ENCODE results near the gene ABCB8. TPM values are rescaled to one million over a fixed set of nuclear protein-coding genes. Genes with fewer than 3 reads are reported as not detected.
A peak's percentile ranks its signal among the peaks of the same experiment; 100 is the strongest.

ABCB8 gene
- total and polyA plus RNA-seq, 2 of the 8 experiments (the other 6 are each of a cell fraction or from before 2014, with no cell fraction given), result 17.7 to 27.0 TPM

GRCh38 chr7:151074817-151075661 lies 46.8 kb downstream of the ABCB8 start:
- Histone ChIP-seq H2BK5ac (ENCODE audit: low read depth, low read length) (no peak overlapping the region), H4K8ac (ENCODE audit: extremely low read depth, insufficient read depth, low read length) (no peak overlapping the region), H2BK20ac (ENCODE audit: low read length) (no peak overlapping the region), H3K4me1 (replicated peaks in 1 of 4; ENCODE audit: control insufficient read depth in 3 of 4, insufficient read depth in 4 of 4, low read length in 3 of 4) (peaks cover 0 to 20% (median 15%) of the 10 kb centered on the region in 4 experiments; a peak in 6 of 7 replicates), H3K23ac (ENCODE audit: insufficient read length) (no peak overlapping the region), H4K5ac (ENCODE audit: insufficient read length, low read depth, low read length) (no peak overlapping the region), H3K9me3 (ENCODE audit: insufficient read depth in 2 of 2, low read depth in 1 of 2, low read length in 1 of 2) (no peaks in the 10 kb centered on the region), H3K9ac (replicated peaks in 1 of 4; ENCODE audit: extremely low read depth in 1 of 4, low read depth in 3 of 4, low read length in 3 of 4) (no peak overlapping the region), H3K23me2 (ENCODE audit: low read depth, low read length) (peaks cover 3% of the 10 kb centered on the region), H3K18ac (ENCODE audit: extremely low read depth, low read length) (no peak overlapping the region), H3K56ac (replicated peaks; ENCODE audit: insufficient read length, low read depth, low read length) (no peak overlapping the region), H3K79me2 (ENCODE audit: control insufficient read depth in 1 of 2, insufficient read depth in 2 of 2, low read length in 2 of 2) (peaks cover 0 to 5% of the 10 kb centered on the region in 2 experiments; a peak in 1 of 4 replicates), H4K91ac (replicated peaks; ENCODE audit: insufficient read length, low read length) (no peak overlapping the region), H3K27me3 (replicated peaks in 1 of 4; ENCODE audit: control insufficient read depth in 3 of 4, extremely low read depth in 1 of 4, insufficient read depth in 3 of 4, low read length in 3 of 4) (no peaks in the 10 kb centered on the region), H3K36me3 (ENCODE audit: control insufficient read depth in 2 of 4, insufficient read depth in 4 of 4, low read length in 3 of 4) (peaks cover 19 to 49% (median 42%) of the 10 kb centered on the region in 4 experiments), H2AK5ac (ENCODE audit: low read depth, low read length) (no peak overlapping the region), H3K79me1 (ENCODE audit: low read depth, low read length) (peaks cover 5% of the 10 kb centered on the region), H4K20me1 (replicated peaks in 1 of 2; ENCODE audit: control insufficient read depth in 1 of 2, insufficient read depth in 2 of 2, low read length in 2 of 2) (peaks cover 18 to 27% of the 10 kb centered on the region in 2 experiments), H2BK15ac (ENCODE audit: low read length) (no peak overlapping the region), H3K14ac (ENCODE audit: insufficient read length) (no peak overlapping the region), H3K27ac (ENCODE audit: low read depth, low read length) (no peak overlapping the region), H3K4me2 (ENCODE audit: insufficient read depth in 1 of 2, low read depth in 2 of 2, low read length in 2 of 2) (no peak overlapping the region), H3K4ac (replicated peaks; ENCODE audit: insufficient read length, low read depth, low read length) (no peak overlapping the region), H2BK12ac (ENCODE audit: low read depth, low read length) (no peak overlapping the region), H2AFZ (ENCODE audit: low read length) (no peak overlapping the region), H3K4me3 (ENCODE audit: extremely low read depth in 1 of 4, insufficient read depth in 2 of 4, low read depth in 3 of 4, low read length in 4 of 4) (no peak overlapping the region), H2BK120ac (replicated peaks; ENCODE audit: low read depth, low read length) (no peak overlapping the region)
- 92% methylated on average over 25 of the region's 26 CpGs; no CpG with 5 or more reads in 1 of the 2 experiments for WGBS, 2 experiments (ENCODE audit: extremely low coverage in 1 of 2, insufficient coverage in 1 of 2, insufficient read length in 1 of 2, insufficient replicate concordance in 2 of 2, low coverage in 1 of 2, low lambda C conversion rate in 2 of 2, missing lambda C conversion rate in 1 of 2)
- POLR2A ChIA-PET (ENCODE audit: partially characterized antibody), result interaction anchor here (0.6 to 4.9 kb wide), 4 partner anchors 9 to 130 kb away, joined by 3 to 77 read pairs (median 18); no protein-coding TSS in a partner anchor
- FAIRE-seq (no peak), DNase-seq (ENCODE audit: low read depth in 1 of 2, low spot score in 2 of 2) (no peak)
- TF ChIP-seq USF2 (IDR thresholded peaks at IDR 0.05; ENCODE audit: low read length) (no peak), POLR2A (IDR thresholded peaks at IDR 0.05; ENCODE audit: control extremely low read depth in 1 of 2, low read depth in 2 of 2, low read length in 2 of 2) (0 out of 3 replicates have a peak, but pooled peaks of 1 of the 2 experiments have one; percentile 16)
- CTCF ChIA-PET (ENCODE audit: partially characterized antibody), result interaction anchor here (0.8 to 6.0 kb wide), 7 partner anchors 11 to 57 kb away, joined by 3 to 81 read pairs (median 4); no protein-coding TSS in a partner anchor
